Activated naive CD4-positive, alpha-beta T cell treated with anti-CD3 and anti-CD28 coated beads for 36 hours (primary cell): ENCODE measurements around the gene NAV2. TPM values are rescaled to one million over a fixed set of nuclear protein-coding genes. Genes with fewer than 3 reads are reported as not detected.

ENCODE experiments used
- CTCF ChIA-PET: fragments of 350-600 bp; sonication (Branson Sonifier 250); formaldehyde crosslinking; loops from one replicate; lab custom pipeline; 2021; ENCODE audit warnings: antibody characterized with exemption; lab: Charles Lee
- DNase-seq: peaks from one replicate; pipeline ENCODE4 v3.0.0-alpha.2; 2020
- H3K27ac Mint-ChIP-seq: one replicate; pipeline ENCODE4 v1.8.0; 2021; ENCODE audit warnings: mild to moderate bottlenecking, mixed read lengths
- H3K27me3 Mint-ChIP-seq: one replicate; pipeline ENCODE4 v1.8.0; 2021; ENCODE audit warnings: low read depth, mixed read lengths
- H3K36me3 Mint-ChIP-seq: one replicate; pipeline ENCODE4 v1.8.0; 2021; ENCODE audit warnings: low read depth, mixed read lengths
- H3K4me1 Mint-ChIP-seq: one replicate; pipeline ENCODE4 v1.8.0; 2021; ENCODE audit warnings: low read depth, mixed read lengths
- H3K4me3 Mint-ChIP-seq: one replicate; pipeline ENCODE4 v1.8.0; 2021; ENCODE audit warnings: mild to moderate bottlenecking, moderate library complexity, mixed read lengths
- H3K9me3 Mint-ChIP-seq: one replicate; pipeline ENCODE4 v1.8.0; 2021; ENCODE audit warnings: mixed read lengths
- intact Hi-C: fragments of 100-400 bp; cut with micrococcal nuclease; formaldehyde crosslinking; loops from one replicate; pipeline ENCODE4 v1.15.1; 2023
- total RNA-seq, 2 experiments: library from RNA; stranded (reverse); gene quantifications; one replicate each; pipeline ENCODE4 v1.2.3, GENCODE V29; 2021

The NAV2 gene
- total RNA-seq, 2 experiments from 2014 or later, result 0.20 to 0.41 TPM

DNA sequence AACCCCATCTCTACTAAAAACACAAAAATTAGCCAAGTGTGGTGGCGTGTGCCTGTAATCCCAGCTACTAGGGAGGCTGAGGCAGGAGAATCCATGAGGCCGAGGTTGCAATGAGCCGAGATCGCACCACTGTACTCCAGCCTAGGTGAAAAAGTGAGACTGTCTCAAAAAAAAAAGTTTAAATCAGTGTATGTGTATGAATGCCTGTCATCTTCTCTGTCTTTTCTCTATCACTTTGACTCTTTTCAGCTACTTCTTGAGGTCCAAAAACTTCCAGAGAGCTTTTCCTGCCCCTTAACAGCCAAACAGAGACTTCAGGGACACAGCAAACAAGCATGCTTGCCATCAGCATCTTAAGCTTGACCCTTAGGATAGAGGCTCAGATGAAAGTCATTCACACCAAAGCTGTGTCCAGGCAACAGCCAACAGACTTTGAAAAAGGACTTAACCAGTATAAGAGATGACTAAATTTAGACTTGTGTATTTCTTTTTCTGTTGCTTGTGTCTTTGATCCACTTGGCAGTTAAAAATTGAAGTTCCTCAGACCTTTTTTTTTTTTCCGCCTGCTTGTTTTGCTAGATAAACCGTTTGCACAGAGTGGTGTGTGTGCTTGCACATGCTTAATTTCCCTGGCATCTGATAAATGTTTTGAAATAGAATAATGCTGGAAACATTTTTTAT is 295.7 kb downstream of the NAV2 start:
- no peak overlapping the region for H3K4me3 Mint-ChIP-seq
- intact Hi-C loops, result no loop called here
- no peaks in the 10 kb centered on the region for H3K4me1 Mint-ChIP-seq
- peaks cover 3% of the 10 kb centered on the region for H3K27me3 Mint-ChIP-seq
- CTCF ChIA-PET, result interaction anchor here (0.6 kb wide), 1 partner anchor 57 kb away, joined by 5 read pairs; no protein-coding TSS in a partner anchor
- H3K36me3 Mint-ChIP-seq, result no peaks in the 10 kb centered on the region
- no peak for DNase-seq
- H3K27ac Mint-ChIP-seq, result no peak overlapping the region
- no peaks in the 10 kb centered on the region for H3K9me3 Mint-ChIP-seq

DNA sequence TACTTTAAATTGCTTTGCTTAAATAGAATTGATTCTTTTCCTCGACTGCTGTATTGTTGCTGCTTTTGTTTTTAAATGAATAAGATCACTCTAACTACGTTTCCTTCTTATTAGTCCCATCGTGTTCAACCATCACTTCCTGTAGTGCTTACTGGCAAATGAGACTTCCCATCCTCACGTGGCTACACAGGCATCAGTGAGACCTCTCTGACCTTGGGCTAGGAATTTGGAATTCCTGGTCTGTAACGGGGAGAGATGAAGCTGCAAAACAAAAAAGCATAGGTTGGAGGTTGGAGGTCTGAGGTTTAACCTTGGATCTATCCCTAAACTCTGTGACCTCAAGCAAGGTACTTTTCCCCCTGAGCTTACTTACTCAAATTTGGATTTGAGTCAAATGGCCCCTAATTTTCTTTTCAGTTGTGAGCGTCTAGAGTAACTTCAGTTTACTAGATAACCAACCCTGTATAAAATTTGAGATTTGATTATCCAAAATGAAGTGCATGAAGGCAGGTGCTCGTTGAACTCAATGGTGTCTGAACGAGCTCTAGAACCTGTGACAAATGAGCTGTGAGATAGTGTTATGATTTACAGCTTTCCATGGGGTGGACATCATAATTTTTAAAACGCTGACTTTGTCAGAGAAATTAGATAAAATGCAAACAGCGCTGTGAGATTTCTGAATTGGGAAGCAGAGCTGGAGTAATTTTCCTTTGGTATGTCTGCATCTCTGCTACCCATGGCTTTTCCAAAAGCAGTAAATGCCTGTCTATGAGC is 296.4 kb downstream of the NAV2 start:
- Mint-ChIP-seq H3K36me3 (no peaks in the 10 kb centered on the region), H3K27ac (no peak overlapping the region), H3K4me1 (no peaks in the 10 kb centered on the region), H3K4me3 (no peak overlapping the region), H3K27me3 (peaks cover 11% of the 10 kb centered on the region), H3K9me3 (no peaks in the 10 kb centered on the region)
- DNase-seq, result no peak
- CTCF ChIA-PET, result interaction anchor here (0.6 kb wide), 2 partner anchors 17 to 57 kb away, joined by 3 to 5 read pairs; no protein-coding TSS in a partner anchor
- intact Hi-C loops, result no loop called here

DNA sequence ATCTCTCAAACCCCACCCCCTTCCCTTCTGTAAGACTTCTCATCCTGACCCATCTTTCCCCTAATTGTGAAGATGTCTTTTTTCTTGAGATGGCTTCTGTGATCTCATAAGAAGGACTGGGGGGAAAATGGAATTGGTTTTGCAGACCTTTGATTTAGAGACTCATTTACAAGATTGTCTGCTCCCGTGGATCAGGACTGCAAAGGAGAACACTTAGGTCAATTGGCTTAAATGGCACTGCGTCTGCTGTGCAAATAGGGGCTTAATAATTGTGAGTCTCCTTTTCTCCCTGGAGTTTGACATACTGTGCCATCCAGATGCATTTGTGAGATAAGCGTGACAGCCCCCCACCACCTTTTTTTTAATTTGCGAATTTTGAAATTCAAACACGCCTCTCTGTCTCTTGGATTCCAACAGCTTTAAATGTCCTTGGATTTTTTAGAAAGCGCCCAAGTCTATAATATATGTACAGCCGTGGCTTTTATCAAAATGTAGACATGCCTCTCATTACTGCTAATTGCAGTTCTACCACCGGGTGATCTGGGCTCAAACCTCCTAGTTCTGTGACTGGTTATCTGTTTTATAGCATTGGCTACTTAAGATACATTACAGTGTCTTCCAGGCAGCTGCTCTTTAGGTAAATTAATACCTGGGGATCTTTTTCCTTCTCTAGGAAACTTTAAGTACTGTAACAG is 297.7 kb downstream of the NAV2 start:
- H3K27ac Mint-ChIP-seq, result no peak overlapping the region
- H3K27me3 Mint-ChIP-seq, result peaks cover 15% of the 10 kb centered on the region
- intact Hi-C loops, result no loop called here
- no peaks in the 10 kb centered on the region for H3K36me3 Mint-ChIP-seq
- H3K4me3 Mint-ChIP-seq, result no peak overlapping the region
- no peaks in the 10 kb centered on the region for H3K9me3 Mint-ChIP-seq
- no peak for DNase-seq
- CTCF ChIA-PET, result no interaction called here
- no peaks in the 10 kb centered on the region for H3K4me1 Mint-ChIP-seq

DNA sequence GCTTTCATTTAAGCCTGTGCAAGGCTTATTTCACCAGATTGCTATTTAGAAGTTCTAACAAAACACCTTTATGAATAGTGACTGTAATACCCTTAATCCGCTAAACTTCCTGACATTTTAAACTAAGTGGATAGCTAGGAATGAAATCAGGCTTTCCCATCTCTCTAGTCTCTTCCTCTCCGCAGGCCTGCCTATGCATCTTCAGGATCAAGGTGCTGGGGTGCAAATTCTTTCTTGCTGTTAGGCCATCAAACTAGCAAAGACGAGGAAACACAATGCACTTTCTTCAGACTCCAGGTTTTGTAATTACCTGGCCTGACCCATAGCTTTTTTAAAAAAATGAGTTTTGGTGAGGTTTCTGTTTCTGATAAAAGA is 298.2 kb downstream of the NAV2 start:
- CTCF ChIA-PET, result no interaction called here
- Mint-ChIP-seq H3K36me3 (no peaks in the 10 kb centered on the region), H3K27me3 (peaks cover 17% of the 10 kb centered on the region), H3K4me3 (no peak overlapping the region), H3K27ac (no peak overlapping the region), H3K9me3 (no peaks in the 10 kb centered on the region), H3K4me1 (no peaks in the 10 kb centered on the region)
- no peak for DNase-seq
- intact Hi-C loops, result no loop called here

DNA sequence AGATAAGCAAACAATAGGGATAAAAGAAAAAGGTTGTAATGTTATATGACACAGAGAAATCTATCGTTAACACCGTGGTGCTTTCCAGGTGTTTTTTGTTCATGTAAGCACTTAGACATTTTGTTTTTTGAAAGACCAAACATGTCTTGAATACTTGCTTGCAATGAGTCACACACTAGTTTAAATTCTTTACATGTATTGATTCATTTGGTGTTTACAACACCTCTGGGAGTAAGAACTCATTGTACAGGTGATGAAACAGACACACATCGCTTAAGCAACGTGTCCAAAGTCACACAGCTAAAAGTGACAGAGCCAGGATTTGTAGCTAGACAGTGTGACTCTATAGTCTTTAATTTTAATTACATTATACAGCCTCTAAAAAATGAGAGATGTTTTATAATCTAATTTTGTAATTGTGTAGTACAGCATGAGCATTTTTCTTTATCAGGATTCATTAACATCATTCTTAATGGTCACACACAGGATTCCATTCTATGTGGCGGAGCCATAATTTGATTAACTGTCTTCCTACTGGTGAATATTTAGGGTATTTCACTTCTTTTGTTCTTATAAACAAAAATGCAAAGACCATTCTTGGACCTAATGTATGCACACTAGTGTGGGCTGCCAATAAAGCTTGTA is 298.8 kb downstream of the NAV2 start:
- no peak overlapping the region for H3K27ac Mint-ChIP-seq
- DNase-seq, result no peak
- H3K36me3 Mint-ChIP-seq, result no peaks in the 10 kb centered on the region
- no peaks in the 10 kb centered on the region for H3K4me1 Mint-ChIP-seq
- peaks cover 15% of the 10 kb centered on the region for H3K27me3 Mint-ChIP-seq
- intact Hi-C loops, result no loop called here
- H3K4me3 Mint-ChIP-seq, result no peak overlapping the region
- no peaks in the 10 kb centered on the region for H3K9me3 Mint-ChIP-seq
- CTCF ChIA-PET, result no interaction called here

DNA sequence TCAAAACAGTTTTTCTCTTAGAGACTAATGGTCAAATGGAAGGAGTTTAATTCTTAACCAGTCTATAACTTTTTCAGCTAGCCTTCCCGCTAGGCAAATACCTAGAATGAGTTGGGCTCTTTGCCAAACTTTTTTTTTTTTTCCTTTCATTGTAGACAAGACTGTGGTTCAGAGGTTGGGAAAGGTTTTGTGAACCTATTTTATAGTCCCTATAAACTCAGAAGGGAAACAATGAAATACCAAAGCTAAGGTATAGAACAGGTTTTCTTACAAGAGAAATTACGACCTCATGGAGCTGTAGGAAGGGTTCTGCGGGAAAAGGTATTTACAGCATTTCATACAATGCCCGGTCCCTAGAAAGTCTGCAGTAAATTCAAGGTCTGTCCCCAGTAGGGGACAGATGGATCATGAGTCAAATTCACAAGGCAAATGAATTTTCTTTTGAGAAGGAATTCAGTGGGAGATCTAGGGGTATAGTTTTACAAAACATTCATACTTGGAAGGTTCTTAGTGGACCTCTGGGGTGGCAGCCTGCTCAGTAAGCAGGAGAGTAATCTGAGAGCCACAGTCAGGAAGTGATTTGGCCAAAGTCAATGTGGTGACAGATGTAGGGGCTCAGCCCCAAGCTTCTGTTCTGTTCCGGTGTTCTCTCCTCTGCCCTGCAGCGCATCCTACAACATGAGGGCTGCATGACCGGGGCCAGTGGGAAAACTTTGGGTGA is 300.9 kb downstream of the NAV2 start:
- Mint-ChIP-seq H3K27me3 (peaks cover 20% of the 10 kb centered on the region), H3K27ac (no peak overlapping the region), H3K4me3 (no peak overlapping the region), H3K9me3 (no peaks in the 10 kb centered on the region), H3K36me3 (no peaks in the 10 kb centered on the region), H3K4me1 (no peaks in the 10 kb centered on the region)
- intact Hi-C loops, result no loop called here
- CTCF ChIA-PET, result no interaction called here
- no peak for DNase-seq

DNA sequence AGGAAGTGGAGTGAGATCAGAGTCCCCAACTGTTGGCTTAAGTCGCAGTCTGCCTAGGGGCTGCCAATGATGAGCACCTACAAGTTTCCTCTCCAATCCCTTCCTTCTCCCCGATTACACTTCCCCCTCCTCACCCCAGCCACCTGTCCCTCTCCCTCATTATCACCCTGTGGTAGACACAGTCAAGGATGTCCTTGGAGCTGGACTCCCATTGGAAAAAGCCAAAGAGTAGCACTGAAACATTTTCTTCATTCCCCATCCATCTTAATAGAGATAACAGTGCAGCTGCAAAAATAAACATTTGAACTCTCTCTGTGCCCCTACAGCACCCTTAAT is 301.4 kb downstream of the NAV2 start:
- Mint-ChIP-seq H3K27me3 (peaks cover 20% of the 10 kb centered on the region), H3K4me1 (no peaks in the 10 kb centered on the region), H3K36me3 (no peaks in the 10 kb centered on the region), H3K9me3 (no peaks in the 10 kb centered on the region), H3K4me3 (no peak overlapping the region), H3K27ac (no peak overlapping the region)
- CTCF ChIA-PET, result no interaction called here
- intact Hi-C loops, result no loop called here
- DNase-seq, result no peak

DNA sequence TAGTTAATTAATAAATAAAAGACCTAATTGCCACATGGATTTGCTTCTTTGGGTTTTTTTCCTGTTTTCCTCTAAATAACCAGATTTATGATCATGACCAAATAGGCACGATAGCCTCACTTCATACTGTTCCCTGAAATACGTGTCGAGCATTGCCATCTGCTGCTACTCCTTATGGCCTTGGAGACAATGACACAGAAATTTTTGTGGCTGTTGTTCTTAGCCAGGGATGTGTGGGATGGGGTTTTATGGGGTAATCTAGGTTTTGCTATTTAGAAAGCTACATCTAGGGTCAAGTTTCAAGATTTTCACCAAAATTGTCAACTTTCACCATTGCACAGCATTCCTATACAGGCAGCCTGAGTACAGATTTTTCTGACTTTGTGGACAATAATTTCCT is 302.5 kb downstream of the NAV2 start:
- no peaks in the 10 kb centered on the region for H3K36me3 Mint-ChIP-seq

DNA sequence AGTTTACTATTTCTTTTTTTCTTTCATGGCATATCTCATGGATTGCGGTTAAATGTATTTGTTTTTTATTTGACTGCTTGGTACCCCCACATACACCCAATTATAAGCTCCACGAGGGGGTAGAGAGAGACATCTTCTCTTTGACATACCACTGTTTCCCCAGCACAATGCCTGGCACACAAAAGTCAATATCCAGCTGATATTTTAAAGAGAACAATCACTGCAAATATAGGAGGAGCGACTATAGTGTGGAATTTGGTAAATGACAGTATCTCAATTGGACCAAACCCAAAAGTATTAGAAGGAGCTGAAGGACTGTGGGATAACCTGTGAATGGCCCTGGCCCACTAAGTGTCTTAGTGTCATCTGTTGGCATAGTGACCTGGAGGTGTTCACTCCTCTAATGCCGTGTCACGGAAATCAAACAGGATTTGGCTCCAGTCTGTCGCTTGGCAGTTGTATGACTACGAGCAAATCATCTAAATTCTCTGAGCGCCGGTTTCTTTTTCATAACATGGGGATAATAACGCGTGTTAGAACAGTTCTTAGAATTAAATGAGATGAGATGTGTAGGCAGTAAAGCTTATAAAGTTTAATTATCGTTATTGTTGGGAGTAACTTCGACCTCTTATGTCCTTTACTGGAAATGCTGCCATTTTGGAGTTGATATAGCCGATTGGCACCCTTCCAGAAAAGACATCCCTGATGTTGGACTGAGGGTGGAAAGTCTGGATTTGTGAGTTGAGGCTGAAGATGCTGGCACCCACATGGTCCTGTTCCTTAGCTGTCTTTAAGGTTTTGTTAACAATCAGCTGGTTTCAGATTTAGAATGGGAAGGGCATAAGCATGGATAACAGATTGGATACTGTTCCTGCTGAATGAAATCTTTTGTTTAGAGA is 303.1 kb downstream of the NAV2 start:
- CTCF ChIA-PET, result no interaction called here
- DNase-seq, result no peak
- no peaks in the 10 kb centered on the region for H3K4me1 Mint-ChIP-seq
- H3K36me3 Mint-ChIP-seq, result no peaks in the 10 kb centered on the region
- no peak overlapping the region for H3K4me3 Mint-ChIP-seq
- intact Hi-C loops, result no loop called here
- H3K9me3 Mint-ChIP-seq, result no peaks in the 10 kb centered on the region
- H3K27ac Mint-ChIP-seq, result no peak overlapping the region
- peaks cover 20% of the 10 kb centered on the region for H3K27me3 Mint-ChIP-seq

More for the DNA sequence above, 302.5 kb downstream of the NAV2 start:
- CTCF ChIA-PET, result no interaction called here
- no peaks in the 10 kb centered on the region for H3K9me3 Mint-ChIP-seq
- H3K4me3 Mint-ChIP-seq, result no peak overlapping the region
- H3K27ac Mint-ChIP-seq, result no peak overlapping the region
- DNase-seq, result no peak
- no peaks in the 10 kb centered on the region for H3K4me1 Mint-ChIP-seq
- H3K27me3 Mint-ChIP-seq, result peaks cover 20% of the 10 kb centered on the region
- intact Hi-C loops, result no loop called here

DNA sequence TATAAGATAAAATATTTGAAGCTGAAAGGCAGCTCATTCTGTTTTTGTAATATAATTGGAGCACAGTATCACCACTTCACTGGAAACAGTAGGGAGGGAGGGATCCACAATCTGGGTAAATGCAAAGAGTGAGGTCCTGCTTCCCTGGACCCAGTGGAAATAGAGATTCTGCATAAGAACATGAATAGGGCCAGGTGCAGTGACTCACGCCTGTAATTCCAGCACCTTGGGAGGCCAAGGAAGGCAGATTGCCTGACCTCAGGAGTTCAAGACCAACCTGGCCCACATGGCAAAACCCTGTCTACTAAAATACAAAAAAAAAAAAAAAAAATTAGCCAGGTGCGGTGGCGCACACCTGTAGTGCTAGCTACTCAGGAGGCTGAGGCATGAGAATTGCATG is 303.9 kb downstream of the NAV2 start:
- Mint-ChIP-seq H3K27me3 (peaks cover 20% of the 10 kb centered on the region), H3K4me3 (no peak overlapping the region), H3K36me3 (no peaks in the 10 kb centered on the region), H3K27ac (no peak overlapping the region), H3K9me3 (no peaks in the 10 kb centered on the region), H3K4me1 (no peaks in the 10 kb centered on the region)
- CTCF ChIA-PET, result interaction anchor here (0.6 kb wide), 1 partner anchor 72 kb away, joined by 3 read pairs; no protein-coding TSS in a partner anchor
- intact Hi-C loops, result no loop called here
- no peak for DNase-seq

DNA sequence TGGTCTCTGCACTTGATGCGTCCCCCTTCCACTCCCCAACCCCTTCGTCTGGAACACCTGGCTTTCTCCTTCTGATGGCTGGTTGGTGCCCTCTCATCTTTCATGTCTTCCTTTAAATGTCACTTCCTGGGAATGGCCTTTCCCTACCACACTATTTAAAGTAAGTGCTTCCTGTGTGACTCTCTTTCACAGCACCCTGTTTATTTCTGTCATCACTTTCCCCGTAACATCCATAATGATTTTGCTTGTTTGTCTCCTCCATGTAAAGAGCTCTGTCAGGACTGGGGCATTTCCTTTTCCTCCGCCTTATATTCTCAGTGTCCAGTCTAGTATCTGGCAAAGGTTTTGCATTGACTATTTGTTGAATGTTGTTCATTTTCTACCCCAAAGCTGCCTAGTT is 304.7 kb downstream of the NAV2 start:
- no peaks in the 10 kb centered on the region for H3K36me3 Mint-ChIP-seq
- H3K4me1 Mint-ChIP-seq, result no peaks in the 10 kb centered on the region
- H3K9me3 Mint-ChIP-seq, result no peaks in the 10 kb centered on the region
- H3K27me3 Mint-ChIP-seq, result peaks cover 20% of the 10 kb centered on the region
- H3K4me3 Mint-ChIP-seq, result no peak overlapping the region
- intact Hi-C loops, result no loop called here
- DNase-seq, result no peak
- no peak overlapping the region for H3K27ac Mint-ChIP-seq
- CTCF ChIA-PET, result no interaction called here
